Keratinocyte (primary cell): Measurements from ENCODE around the gene CLRN2. TPM values are rescaled to one million over a fixed set of nuclear protein-coding genes. Genes with fewer than 3 reads are reported as not detected.
A peak's percentile ranks its signal among the peaks of the same experiment; 100 is the strongest.

Experiments used
- DNase-seq: peaks from one replicate; pipeline ENCODE4 v3.0.0-alpha.2; 2011; ENCODE audit warnings: low read depth, missing footprints, low spot score
- FAIRE-seq: peaks from 2 replicates; lab custom pipeline; 2011; peaks lifted over from hg19 to GRCh38; lab: Jason Lieb, UNC
- H2AFZ ChIP-seq: 2 replicates; pipeline ENCODE4 v1.6.0; 2012; ENCODE audit warnings: low read length, control low read depth, inconsistent platforms; ENCODE audit not compliant: control insufficient read depth
- H3K27ac ChIP-seq: 2 replicates; pipeline ENCODE4 v1.5.1; 2011; ENCODE audit warnings: low read length; ENCODE audit not compliant: control insufficient read depth, insufficient read depth
- H3K27me3 ChIP-seq: 3 replicates; pipeline ENCODE4 v1.6.0; 2011; ENCODE audit warnings: low read length; ENCODE audit not compliant: control insufficient read depth, insufficient read depth; ENCODE audit errors: extremely low read depth
- H3K36me3 ChIP-seq, 2 experiments: 2 replicates in 1 of 2; 3 replicates in 1 of 2; pipeline ENCODE4 v1.5.1; 2011; ENCODE audit warnings: low read length in 2 of 2, mild to moderate bottlenecking in 1 of 2; ENCODE audit not compliant: control insufficient read depth in 2 of 2, insufficient read depth in 2 of 2; ENCODE audit errors: extremely low read depth in 1 of 2
- H3K4me1 ChIP-seq: 3 replicates; pipeline ENCODE4 v1.5.1; 2011; ENCODE audit warnings: low read length; ENCODE audit not compliant: control insufficient read depth, insufficient read depth; ENCODE audit errors: extremely low read depth
- H3K4me2 ChIP-seq: 3 replicates; pipeline ENCODE4 v1.6.0; 2011; ENCODE audit warnings: low read depth, low read length; ENCODE audit not compliant: control insufficient read depth, insufficient read depth; ENCODE audit errors: extremely low read depth
- H3K4me3 ChIP-seq, 3 experiments: fragments of 200-600 bp in 1 of 3; sonication (generic) in 1 of 3; 2 replicates in 2 of 3; 3 replicates in 1 of 3; pipeline ENCODE4 v1.5.1; 2011 to 2016; ENCODE audit warnings: low read length in 3 of 3, mild to moderate bottlenecking in 3 of 3, control low read depth in 2 of 3, inconsistent platforms in 1 of 3, low read depth in 1 of 3, mixed read lengths in 1 of 3, mixed run types in 1 of 3, moderate library complexity in 1 of 3; ENCODE audit not compliant: control insufficient read depth in 2 of 3, insufficient read depth in 2 of 3; ENCODE audit errors: extremely low read depth in 1 of 3
- H3K79me2 ChIP-seq: 2 replicates; pipeline ENCODE4 v1.6.0; 2012; ENCODE audit warnings: low read length; ENCODE audit not compliant: control insufficient read depth, insufficient read depth
- H3K9ac ChIP-seq: 3 replicates; pipeline ENCODE4 v1.6.0; 2011; ENCODE audit warnings: low read length; ENCODE audit not compliant: control insufficient read depth, insufficient read depth; ENCODE audit errors: extremely low read depth
- H3K9me1 ChIP-seq: 3 replicates; pipeline ENCODE4 v1.6.0; 2011; ENCODE audit warnings: low read length; ENCODE audit not compliant: control insufficient read depth, insufficient read depth; ENCODE audit errors: extremely low read depth
- H3K9me3 ChIP-seq: 2 replicates; pipeline ENCODE4 v1.5.1; 2012; ENCODE audit warnings: low read depth, low read length; ENCODE audit not compliant: control insufficient read depth
- H4K20me1 ChIP-seq: 3 replicates; pipeline ENCODE4 v1.6.0; 2011; ENCODE audit warnings: low read length; ENCODE audit not compliant: control insufficient read depth, insufficient read depth; ENCODE audit errors: extremely low read depth
- EZH2 ChIP-seq: IDR thresholded peaks from one replicate; pipeline ENCODE4 v1.6.1; 2012; ENCODE audit warnings: inconsistent platforms, mild to moderate bottlenecking, low read length, moderate library complexity
- dilution Hi-C: fragments of 300-500 bp; cut with MboI; formaldehyde crosslinking; loops from one replicate; pipeline ENCODE4 v1.7.0; 2020; ENCODE audit warnings: low sequenced_read_pairs; ENCODE audit not compliant: extremely low pct_ligation_motif_present
- polyA plus RNA-seq, 5 experiments: library from polyadenylated mRNA; depleted of rRNA in 3 of 5; stranded (reverse) in 3 of 5; stranded (forward) in 1 of 5; unstranded in 1 of 5; fragments of >200 nt; gene quantifications; 1 replicate in 1 of 5; 2 replicates in 3 of 5; 3 replicates in 1 of 5; pipeline versions ENCODE4 v1.2.1 to v1.2.3, GENCODE V29; 2011 to 2012; ENCODE audit warnings: missing spikeins in 2 of 5, low read depth in 1 of 5, low replicate concordance in 1 of 5
- TF ChIP-seq, protein P1 (sequence below), 3 experiments: IDR thresholded peaks in 1 of 3; conservative IDR thresholded peaks in 1 of 3; optimal IDR thresholded peaks in 1 of 3; 2 replicates in 2 of 3; 3 replicates in 1 of 3; pipeline versions ENCODE3 to v1.5.1; 2011; ENCODE audit warnings: low read length in 3 of 3, mild to moderate bottlenecking in 3 of 3, moderate library complexity in 2 of 3, control low read depth in 1 of 3, inconsistent platforms in 1 of 3; ENCODE audit not compliant: insufficient read depth in 2 of 3; ENCODE audit errors: extremely low read depth in 1 of 3

CLRN2 gene
- polyA plus RNA-seq, 1 donor (not counting 4 experiments of a cell fraction or from before 2014, with no cell fraction given) = not detected

DNA sequence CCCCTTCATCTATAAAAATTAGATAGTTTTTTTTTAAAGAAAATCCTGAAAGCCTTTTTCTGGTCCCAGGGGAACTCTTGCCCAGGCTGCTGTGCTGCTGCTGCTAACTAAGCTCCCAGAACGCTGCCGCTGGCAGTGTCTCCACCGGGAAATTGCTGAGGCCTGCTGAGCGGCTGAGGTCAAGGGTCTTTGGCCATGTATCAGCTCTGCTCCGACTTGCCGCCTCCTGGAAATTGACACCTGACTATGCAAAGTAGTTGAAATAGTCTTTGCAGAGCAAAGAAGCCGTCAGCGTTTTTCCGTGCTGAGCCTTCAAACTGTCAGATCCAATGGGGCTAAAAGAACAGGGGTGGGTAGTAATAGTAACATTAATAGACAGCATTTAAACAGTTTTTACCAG is 3.9 kb upstream of the CLRN2 start:
- Histone ChIP-seq H3K27ac (peak overlapping the region; percentile 76), H3K4me1 (peaks cover 21% of the 10 kb centered on the region), H3K4me2 (peak overlapping the region; percentile 98), H3K9me1 (peaks cover 2% of the 10 kb centered on the region), H4K20me1 (no peaks in the 10 kb centered on the region), H3K36me3 (peaks cover 2 to 5% of the 10 kb centered on the region in 2 experiments), H3K4me3 (peak overlapping the region; percentile 82 to 92 (median 86)), H3K9ac (peak overlapping the region; percentile 86), H3K79me2 (peaks cover 17% of the 10 kb centered on the region), H3K27me3 (peaks cover 4% of the 10 kb centered on the region), H3K9me3 (no peaks in the 10 kb centered on the region), H2AFZ (peak overlapping the region; percentile 90)
- no peak for FAIRE-seq
- dilution Hi-C loops = no loop called here
- TF ChIP-seq EZH2 = no peak
- TF ChIP-seq, protein P1, sequence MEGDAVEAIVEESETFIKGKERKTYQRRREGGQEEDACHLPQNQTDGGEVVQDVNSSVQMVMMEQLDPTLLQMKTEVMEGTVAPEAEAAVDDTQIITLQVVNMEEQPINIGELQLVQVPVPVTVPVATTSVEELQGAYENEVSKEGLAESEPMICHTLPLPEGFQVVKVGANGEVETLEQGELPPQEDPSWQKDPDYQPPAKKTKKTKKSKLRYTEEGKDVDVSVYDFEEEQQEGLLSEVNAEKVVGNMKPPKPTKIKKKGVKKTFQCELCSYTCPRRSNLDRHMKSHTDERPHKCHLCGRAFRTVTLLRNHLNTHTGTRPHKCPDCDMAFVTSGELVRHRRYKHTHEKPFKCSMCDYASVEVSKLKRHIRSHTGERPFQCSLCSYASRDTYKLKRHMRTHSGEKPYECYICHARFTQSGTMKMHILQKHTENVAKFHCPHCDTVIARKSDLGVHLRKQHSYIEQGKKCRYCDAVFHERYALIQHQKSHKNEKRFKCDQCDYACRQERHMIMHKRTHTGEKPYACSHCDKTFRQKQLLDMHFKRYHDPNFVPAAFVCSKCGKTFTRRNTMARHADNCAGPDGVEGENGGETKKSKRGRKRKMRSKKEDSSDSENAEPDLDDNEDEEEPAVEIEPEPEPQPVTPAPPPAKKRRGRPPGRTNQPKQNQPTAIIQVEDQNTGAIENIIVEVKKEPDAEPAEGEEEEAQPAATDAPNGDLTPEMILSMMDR (optimal IDR thresholded peaks at IDR 0.05 in 1 of 3, IDR thresholded peaks at IDR 0.05 in 1 of 3, conservative IDR thresholded peaks at IDR 0.05 in 1 of 3; ENCODE audit: extremely low read depth in 1 of 3, insufficient read depth in 2 of 3, low read length in 3 of 3) = no peak
- DNase-seq = no peak

DNA sequence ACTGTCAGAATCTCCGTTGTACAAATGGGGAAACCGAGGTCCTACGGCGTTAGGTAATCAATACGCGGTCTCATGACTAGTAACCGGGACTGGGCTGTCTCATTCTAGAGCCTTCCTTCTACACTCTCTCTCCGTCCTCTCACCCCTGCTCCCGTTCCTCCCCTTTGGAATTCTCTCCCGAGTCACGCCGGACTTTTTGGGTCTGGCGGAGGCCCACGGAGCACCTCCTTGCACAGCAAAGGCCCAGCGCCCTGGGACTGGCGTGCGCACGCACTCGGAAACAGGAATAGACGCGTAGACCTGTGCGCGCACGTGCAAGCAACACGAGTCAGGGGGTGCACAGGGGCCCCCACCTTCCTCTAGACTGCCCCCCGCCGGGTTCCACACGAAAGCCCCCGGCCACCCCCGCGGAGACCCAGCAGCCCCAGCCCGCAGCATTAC is 3.4 kb upstream of the CLRN2 start:
- Histone ChIP-seq H3K36me3 (peaks cover 2 to 5% of the 10 kb centered on the region in 2 experiments), H3K4me1 (peaks cover 21% of the 10 kb centered on the region), H3K9me1 (peaks cover 2% of the 10 kb centered on the region), H2AFZ (peak overlapping the region; percentile 90), H4K20me1 (no peaks in the 10 kb centered on the region), H3K9ac (peak overlapping the region; percentile 86), H3K27me3 (peaks cover 4% of the 10 kb centered on the region), H3K27ac (peak overlapping the region; percentile 76), H3K4me3 (peak overlapping the region; percentile 82 to 92 (median 86)), H3K4me2 (peak overlapping the region; percentile 98), H3K79me2 (peaks cover 17% of the 10 kb centered on the region), H3K9me3 (no peaks in the 10 kb centered on the region)
- no peak for FAIRE-seq
- no peak for TF ChIP-seq EZH2
- TF ChIP-seq, protein P1 (optimal IDR thresholded peaks at IDR 0.05 in 1 of 3, IDR thresholded peaks at IDR 0.05 in 1 of 3, conservative IDR thresholded peaks at IDR 0.05 in 1 of 3; ENCODE audit: extremely low read depth in 1 of 3, insufficient read depth in 2 of 3, low read length in 3 of 3) = no peak
- dilution Hi-C loops = no loop called here
- DNase-seq = no peak
